Chondrocyte (in vitro differentiated cells): ENCODE data around the gene SDS. TPM values are rescaled to one million over a fixed set of nuclear protein-coding genes. Genes with fewer than 3 reads are reported as not detected.

Source experiments
- DNase-seq: peaks from one replicate; pipeline ENCODE4 v3.0.0; 2021; ENCODE audit warnings: mixed read lengths, low spot score
- H3K27ac Mint-ChIP-seq: one replicate; pipeline ENCODE4 v1.8.0; 2021; ENCODE audit warnings: mild to moderate bottlenecking, moderate library complexity, mixed read lengths; ENCODE audit not compliant: unreplicated experiment
- H3K27me3 Mint-ChIP-seq: 2 replicates; pipeline ENCODE4 v1.8.0; 2021; ENCODE audit warnings: low read depth, mixed read lengths
- H3K36me3 Mint-ChIP-seq: 2 replicates; pipeline ENCODE4 v1.8.0; 2021; ENCODE audit warnings: low read depth, mixed read lengths
- H3K4me1 Mint-ChIP-seq: 2 replicates; pipeline ENCODE4 v1.8.0; 2021; ENCODE audit warnings: low read depth, mild to moderate bottlenecking, mixed read lengths
- H3K4me3 Mint-ChIP-seq: one replicate; pipeline ENCODE4 v1.8.0; 2021; ENCODE audit warnings: mild to moderate bottlenecking, moderate library complexity, mixed read lengths; ENCODE audit not compliant: unreplicated experiment
- H3K9me3 Mint-ChIP-seq: 2 replicates; pipeline ENCODE4 v1.8.0; 2021; ENCODE audit warnings: low read depth, mixed read lengths
- total RNA-seq: library from RNA; stranded (reverse); gene quantifications from 3 replicates; pipeline ENCODE4 v1.2.1, GENCODE V29; 2021
- TF ChIP-seq, protein P1 (sequence below): fragments of 200-600 bp; sonication (generic); IDR thresholded peaks from 2 replicates; pipeline ENCODE4 v1.5.0; 2021; ENCODE audit warnings: antibody characterized with exemption, mild to moderate bottlenecking, moderate library complexity

SDS gene
- total RNA-seq, 1 donor from 2014 or later: not detected

DNA sequence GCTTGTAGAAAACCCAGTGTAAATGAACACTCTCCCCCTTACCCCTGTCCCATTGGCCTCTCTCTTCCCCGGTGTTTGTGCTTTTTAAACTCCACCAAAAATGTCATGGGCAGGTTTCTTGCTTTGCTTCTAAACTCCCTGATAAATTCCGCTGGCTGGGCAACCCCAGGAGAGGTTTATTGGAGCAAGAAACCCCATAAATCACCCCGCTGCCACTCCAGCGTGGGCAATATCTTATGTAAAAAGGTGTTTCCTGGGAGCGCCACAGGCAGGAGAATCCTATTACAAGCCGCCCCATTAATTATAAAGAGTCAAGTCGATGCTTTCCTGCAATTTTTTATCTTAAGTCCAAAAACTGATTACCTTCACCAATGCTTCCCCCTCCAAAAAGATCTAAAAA is 45.2 kb upstream of the SDS start:
- TF ChIP-seq, protein P1, sequence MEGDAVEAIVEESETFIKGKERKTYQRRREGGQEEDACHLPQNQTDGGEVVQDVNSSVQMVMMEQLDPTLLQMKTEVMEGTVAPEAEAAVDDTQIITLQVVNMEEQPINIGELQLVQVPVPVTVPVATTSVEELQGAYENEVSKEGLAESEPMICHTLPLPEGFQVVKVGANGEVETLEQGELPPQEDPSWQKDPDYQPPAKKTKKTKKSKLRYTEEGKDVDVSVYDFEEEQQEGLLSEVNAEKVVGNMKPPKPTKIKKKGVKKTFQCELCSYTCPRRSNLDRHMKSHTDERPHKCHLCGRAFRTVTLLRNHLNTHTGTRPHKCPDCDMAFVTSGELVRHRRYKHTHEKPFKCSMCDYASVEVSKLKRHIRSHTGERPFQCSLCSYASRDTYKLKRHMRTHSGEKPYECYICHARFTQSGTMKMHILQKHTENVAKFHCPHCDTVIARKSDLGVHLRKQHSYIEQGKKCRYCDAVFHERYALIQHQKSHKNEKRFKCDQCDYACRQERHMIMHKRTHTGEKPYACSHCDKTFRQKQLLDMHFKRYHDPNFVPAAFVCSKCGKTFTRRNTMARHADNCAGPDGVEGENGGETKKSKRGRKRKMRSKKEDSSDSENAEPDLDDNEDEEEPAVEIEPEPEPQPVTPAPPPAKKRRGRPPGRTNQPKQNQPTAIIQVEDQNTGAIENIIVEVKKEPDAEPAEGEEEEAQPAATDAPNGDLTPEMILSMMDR: no peak
- Mint-ChIP-seq H3K9me3 (no peaks in the 10 kb centered on the region), H3K4me3 (no peak overlapping the region), H3K4me1 (no peaks in the 10 kb centered on the region), H3K27me3 (peaks cover 31% of the 10 kb centered on the region), H3K27ac (no peak overlapping the region), H3K36me3 (no peaks in the 10 kb centered on the region)
- peak; percentile 13 for DNase-seq

DNA sequence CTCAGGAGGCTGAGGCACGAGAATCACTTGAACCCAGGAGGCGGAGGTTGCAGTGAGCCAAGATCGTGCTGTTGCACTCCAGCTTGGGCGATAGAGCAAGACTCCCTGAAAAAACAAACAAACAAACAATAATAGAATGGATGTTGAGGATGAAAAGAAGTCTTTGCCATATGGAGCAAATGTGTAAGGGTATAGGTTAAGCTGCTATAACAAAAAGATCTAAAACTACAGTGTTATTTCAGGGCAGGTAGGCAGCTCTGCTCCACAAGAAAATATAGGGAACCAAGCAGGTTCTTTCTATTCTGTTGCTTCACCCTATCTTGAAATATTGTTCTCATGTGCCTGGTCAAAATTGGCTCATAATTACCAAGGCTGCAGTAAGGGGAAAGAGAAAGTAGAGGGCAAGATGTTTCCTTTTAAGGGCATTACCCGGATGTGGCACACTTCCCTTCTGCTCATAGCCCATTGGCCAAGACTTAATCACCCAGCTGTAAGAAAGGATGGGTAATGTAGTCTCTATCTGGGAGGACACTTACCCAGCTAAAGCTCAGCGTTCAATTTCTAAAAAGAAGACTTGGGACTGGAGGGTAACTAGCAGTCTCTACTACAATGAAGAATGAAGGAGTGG is 42.0 kb upstream of the SDS start:
- Mint-ChIP-seq H3K4me3 (no peak overlapping the region), H3K27me3 (peaks cover 26% of the 10 kb centered on the region), H3K4me1 (no peaks in the 10 kb centered on the region), H3K36me3 (no peaks in the 10 kb centered on the region), H3K9me3 (no peaks in the 10 kb centered on the region), H3K27ac (no peak overlapping the region)
- TF ChIP-seq, protein P1: no peak
- DNase-seq: no peak

DNA sequence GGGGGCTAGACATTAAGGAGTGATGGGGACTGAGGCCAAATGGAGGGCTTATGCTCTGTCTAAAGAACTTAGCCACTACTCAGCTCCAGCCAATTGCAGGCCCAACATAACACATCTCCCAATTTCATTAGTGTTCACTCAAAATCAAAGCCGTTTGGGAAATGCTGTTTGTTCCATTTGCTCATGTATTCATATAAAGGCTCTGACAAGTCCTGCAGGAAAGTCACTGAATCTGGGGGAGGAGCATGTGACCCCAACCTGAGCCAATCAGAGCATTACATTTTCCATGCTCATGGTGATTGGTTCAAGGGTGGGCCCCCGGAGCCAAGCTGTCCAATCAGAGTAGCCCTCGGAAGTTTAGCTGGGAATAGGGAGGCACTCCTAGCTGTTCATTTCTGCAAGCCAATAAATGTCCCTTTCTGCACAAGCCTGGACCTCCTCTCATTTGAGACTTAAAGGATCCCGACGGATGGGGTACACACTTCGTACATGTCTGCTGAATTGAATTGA is 39.4 kb upstream of the SDS start:
- H3K36me3 Mint-ChIP-seq: no peaks in the 10 kb centered on the region
- no peak overlapping the region for H3K4me3 Mint-ChIP-seq
- DNase-seq: peak; percentile 5
- H3K27ac Mint-ChIP-seq: no peak overlapping the region
- no peaks in the 10 kb centered on the region for H3K4me1 Mint-ChIP-seq
- H3K27me3 Mint-ChIP-seq: peaks cover 20% of the 10 kb centered on the region
- no peaks in the 10 kb centered on the region for H3K9me3 Mint-ChIP-seq
- TF ChIP-seq, protein P1: no peak

DNA sequence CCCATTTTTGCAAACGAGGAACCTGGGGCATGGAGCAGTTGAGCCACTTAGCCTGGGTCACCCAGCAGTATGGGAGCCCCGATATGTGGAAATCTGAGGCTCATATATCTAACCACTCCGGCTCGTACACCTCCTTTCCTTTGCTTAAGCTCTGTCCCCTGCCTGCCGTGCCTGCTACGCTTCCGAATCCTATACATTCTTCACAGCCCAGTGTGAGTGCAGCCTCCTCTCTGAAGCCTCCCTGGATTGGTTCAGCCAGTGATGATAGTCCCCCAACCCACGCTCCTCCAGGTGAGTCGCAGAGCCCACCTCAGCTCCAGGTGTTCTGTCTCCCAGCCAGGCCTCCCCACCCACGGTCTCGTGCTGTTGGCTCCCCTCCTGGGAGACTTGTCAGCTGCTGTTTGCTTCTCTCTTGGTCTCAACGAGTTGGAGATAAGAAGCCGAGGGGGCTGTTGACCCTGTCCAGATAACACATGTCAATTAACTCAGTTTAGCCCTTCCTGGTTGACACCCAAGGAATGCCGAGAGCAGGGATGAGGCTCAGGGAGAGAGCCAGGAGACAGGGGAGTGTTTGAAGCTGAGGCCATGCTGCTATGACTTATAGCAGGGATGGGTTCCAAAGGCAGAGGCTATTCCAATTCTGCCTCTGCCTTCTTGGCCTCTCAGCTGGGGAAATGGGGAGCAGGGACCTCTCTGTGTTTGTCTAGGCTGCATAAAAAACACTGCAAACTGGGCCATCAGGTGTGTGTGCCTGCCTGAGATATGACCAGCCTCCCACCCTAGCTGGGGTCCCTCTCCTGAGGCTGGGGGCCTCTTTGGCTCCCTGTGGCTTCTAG is 37.5 kb upstream of the SDS start:
- no peaks in the 10 kb centered on the region for H3K9me3 Mint-ChIP-seq
- H3K4me1 Mint-ChIP-seq: no peaks in the 10 kb centered on the region
- DNase-seq: peak; percentile 60
- H3K36me3 Mint-ChIP-seq: no peaks in the 10 kb centered on the region
- TF ChIP-seq, protein P1: no peak
- no peak overlapping the region for H3K27ac Mint-ChIP-seq
- H3K27me3 Mint-ChIP-seq: peaks cover 13% of the 10 kb centered on the region
- H3K4me3 Mint-ChIP-seq: no peak overlapping the region

DNA sequence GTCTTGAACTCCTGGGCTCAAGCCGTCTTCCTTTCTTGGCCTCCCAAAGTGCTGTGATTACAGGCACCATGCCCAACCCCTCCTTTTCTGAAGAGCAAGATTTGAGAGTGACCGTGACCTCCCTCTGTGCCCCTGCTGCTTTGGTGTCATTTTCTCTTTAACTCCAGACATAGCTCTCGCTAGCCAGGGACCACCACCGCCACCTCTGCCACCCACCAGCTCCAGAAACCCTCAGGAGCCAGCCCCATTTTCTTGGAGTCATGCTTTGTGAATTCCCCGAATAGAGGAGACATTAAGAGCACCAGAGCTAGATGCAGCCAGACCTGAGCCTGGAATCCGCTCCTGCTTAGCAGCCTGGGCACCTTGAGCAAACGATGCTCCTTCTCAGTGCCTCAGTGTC is 36.6 kb upstream of the SDS start:
- DNase-seq: peak; percentile 59
- TF ChIP-seq, protein P1: no peak
- Mint-ChIP-seq H3K4me1 (no peaks in the 10 kb centered on the region), H3K27me3 (peaks cover 8% of the 10 kb centered on the region), H3K36me3 (no peaks in the 10 kb centered on the region), H3K27ac (no peak overlapping the region), H3K9me3 (no peaks in the 10 kb centered on the region), H3K4me3 (no peak overlapping the region)
